A673 (cell line): Measurements from ENCODE around the gene TECTA.

Experiments used
- CTCF ChIP-seq: fragments of 300-800, 200-600 bp; sonication (generic); conservative IDR thresholded peaks from 2 replicates; pipeline ENCODE4 v1.5.1; 2017; ENCODE audit warnings: low read depth, mild to moderate bottlenecking, antibody characterized with exemption, low read length, moderate library complexity, mixed read lengths
- EZH2 ChIP-seq: fragments of 200-600 bp; sonication (generic); IDR thresholded peaks from 2 replicates; pipeline ENCODE4 v1.6.1; 2017; ENCODE audit warnings: borderline replicate concordance, low read depth, mild to moderate bottlenecking, mixed read lengths, antibody characterized with exemption, low read length; ENCODE audit not compliant: poor library complexity, severe bottlenecking

- no peak for TF ChIP-seq EZH2
- no peak for TF ChIP-seq CTCF
Observed at GRCh38 chr11:121058941-121059340, 42.1 kb upstream of the TECTA start.
